Epithelial cell of esophagus (primary cell): ENCODE results near the gene PHF21A.

Source experiments
- DNase-seq: peaks from one replicate; pipeline ENCODE4 v3.0.0; 2010; ENCODE audit warnings: low read depth
- H3K4me3 ChIP-seq: 2 replicates; pipeline ENCODE4 v1.5.1; 2011; ENCODE audit warnings: mild to moderate bottlenecking, low read length, control low read depth
- CTCF ChIP-seq: IDR thresholded peaks from 2 replicates; pipeline ENCODE4 v1.5.1; 2011; ENCODE audit warnings: low read depth, mild to moderate bottlenecking, low read length, control low read depth, inconsistent platforms; ENCODE audit not compliant: insufficient read depth; ENCODE audit errors: missing control alignments

PHF21A gene

GRCh38 chr11:46010100-46010499, 111.2 kb downstream of the PHF21A start:
- no peak for TF ChIP-seq CTCF
- H3K4me3 ChIP-seq: no peak overlapping the region
- DNase-seq: no peak

- TF ChIP-seq CTCF: no peak
- peak; percentile 53 for DNase-seq
- no peak overlapping the region for H3K4me3 ChIP-seq
Measured at GRCh38 chr11:46009647-46010046, 111.6 kb downstream of the PHF21A start.

- peak; percentile 80 for TF ChIP-seq CTCF
- no peak overlapping the region for H3K4me3 ChIP-seq
- DNase-seq: peak; percentile 78
Measured at GRCh38 chr11:46006418-46007070, 114.7 kb downstream of the PHF21A start.

- H3K4me3 ChIP-seq: no peak overlapping the region
- no peak for DNase-seq
- TF ChIP-seq CTCF: no peak
Measured at GRCh38 chr11:46003572-46003971, 117.7 kb downstream of the PHF21A start.

- TF ChIP-seq CTCF: no peak
- DNase-seq: no peak
- no peak overlapping the region for H3K4me3 ChIP-seq
Measured at GRCh38 chr11:46002189-46002588, 119.1 kb downstream of the PHF21A start.

GRCh38 chr11:46001448-46001914, 119.8 kb downstream of the PHF21A start:
- no peak for DNase-seq
- TF ChIP-seq CTCF: no peak
- H3K4me3 ChIP-seq: no peak overlapping the region

GRCh38 chr11:45997599-45997998, 123.7 kb downstream of the PHF21A start:
- TF ChIP-seq CTCF: no peak
- peak; percentile 68 for DNase-seq
- no peak overlapping the region for H3K4me3 ChIP-seq
